ENCODE data around the gene HILPDA.

GRCh38 chr7:128437426-128438332 lies 18.0 kb upstream of the HILPDA start:
- TF ChIP-seq CTCF (IDR thresholded peaks at IDR 0.05 in 4 of 5, conservative IDR thresholded peaks at IDR 0.05 in 1 of 5) (no peak), POLR2A (IDR thresholded peaks at IDR 0.05) (no peak)
